H1 (cell line): ENCODE measurements around the gene PTPRCAP. TPM values are rescaled to one million over a fixed set of nuclear protein-coding genes. Genes with fewer than 3 reads are reported as not detected.
"Not testable (repeated sequence)": the region's sequence is repeated elsewhere in the genome, so short reads cannot be mapped to it uniquely, and the experiment has no call there.

ENCODE experiments used
- CTCF ChIA-PET: fragments of 300-600 bp; sonication (Branson Sonifier 250); formaldehyde crosslinking; loops from one replicate; lab custom pipeline; 2021; ENCODE audit not compliant: partially characterized antibody; lab: Charles Lee
- POLR2A ChIA-PET: fragments of 300-600 bp; sonication (Branson Sonifier 250); formaldehyde crosslinking; loops from one replicate; lab custom pipeline; 2021; ENCODE audit warnings: inconsistent platforms; ENCODE audit not compliant: partially characterized antibody; lab: Charles Lee
- DNase-seq, 2 experiments: peaks; one replicate each; pipeline versions ENCODE4 v3.0.0 to v3.0.0-alpha.2; 2010 to 2022; ENCODE audit warnings: low spot score in 2 of 2, low read depth in 1 of 2, mixed read lengths in 1 of 2
- FAIRE-seq: peaks from 2 replicates; lab custom pipeline; 2011; peaks lifted over from hg19 to GRCh38; lab: Jason Lieb, UNC
- H2AFZ ChIP-seq: 2 replicates; pipeline ENCODE4 v1.8.1; 2012; ENCODE audit warnings: low read length, inconsistent platforms
- H2AK5ac ChIP-seq: 2 replicates; pipeline ENCODE4 v1.6.1; 2013; ENCODE audit warnings: low read depth, low read length
- H2BK120ac ChIP-seq: replicated peaks from 2 replicates; pipeline ENCODE3; 2013; ENCODE audit warnings: low read depth, low read length, inconsistent platforms
- H2BK12ac ChIP-seq: 2 replicates; pipeline ENCODE4 v1.6.1; 2013; ENCODE audit warnings: low read depth, low read length
- H2BK15ac ChIP-seq: 2 replicates; pipeline ENCODE4 v1.6.1; 2013; ENCODE audit warnings: low read length
- H2BK20ac ChIP-seq: 2 replicates; pipeline ENCODE4 v1.6.1; 2013; ENCODE audit warnings: low read length
- H2BK5ac ChIP-seq: 2 replicates; pipeline ENCODE4 v1.6.1; 2013; ENCODE audit warnings: low read depth, low read length
- H3K14ac ChIP-seq: 2 replicates; pipeline ENCODE4 v1.6.1; 2013; ENCODE audit warnings: inconsistent platforms; ENCODE audit not compliant: insufficient read length
- H3K18ac ChIP-seq: 2 replicates; pipeline ENCODE4 v1.6.1; 2013; ENCODE audit warnings: low read length; ENCODE audit errors: extremely low read depth
- H3K23ac ChIP-seq: 2 replicates; pipeline ENCODE4 v1.6.1; 2013; ENCODE audit warnings: inconsistent platforms; ENCODE audit not compliant: insufficient read length
- H3K23me2 ChIP-seq: 2 replicates; pipeline ENCODE4 v1.6.1; 2013; ENCODE audit warnings: low read depth, low read length
- H3K27ac ChIP-seq: 2 replicates; pipeline ENCODE4 v1.6.1; 2011; ENCODE audit warnings: low read depth, low read length, inconsistent platforms
- H3K27me3 ChIP-seq, 4 experiments: replicated peaks in 1 of 4; 1 replicate in 1 of 4; 2 replicates in 3 of 4; pipeline versions ENCODE4 v1.6.1 to v1.8.1; 2011 to 2013; ENCODE audit warnings: low read length in 3 of 4, mild to moderate bottlenecking in 3 of 4, inconsistent platforms in 2 of 4, mixed read lengths in 2 of 4, moderate library complexity in 1 of 4; ENCODE audit not compliant: control insufficient read depth in 3 of 4, insufficient read depth in 3 of 4; ENCODE audit errors: extremely low read depth in 1 of 4
- H3K36me3 ChIP-seq, 4 experiments: 2 replicates each; pipeline versions ENCODE4 v1.6.1 to v1.8.1; 2011 to 2013; ENCODE audit warnings: mild to moderate bottlenecking in 4 of 4, low read length in 3 of 4, moderate library complexity in 2 of 4, control low read depth in 1 of 4, inconsistent platforms in 1 of 4; ENCODE audit not compliant: insufficient read depth in 4 of 4, control insufficient read depth in 2 of 4
- H3K4ac ChIP-seq: replicated peaks from 2 replicates; pipeline ENCODE3; 2013; ENCODE audit warnings: low read length, low read depth, mixed read lengths, inconsistent platforms; ENCODE audit not compliant: insufficient read length
- H3K4me1 ChIP-seq, 4 experiments: replicated peaks in 1 of 4; 1 replicate in 1 of 4; 2 replicates in 3 of 4; pipeline versions ENCODE4 v1.6.1 to v1.8.1; 2011 to 2013; ENCODE audit warnings: low read length in 3 of 4, inconsistent platforms in 2 of 4, mixed read lengths in 1 of 4; ENCODE audit not compliant: insufficient read depth in 4 of 4, control insufficient read depth in 3 of 4
- H3K4me2 ChIP-seq, 2 experiments: 2 replicates each; pipeline versions ENCODE4 v1.6.1 to v1.8.1; 2011 to 2013; ENCODE audit warnings: low read depth in 2 of 2, low read length in 2 of 2, control low read depth in 1 of 2, inconsistent platforms in 1 of 2, mild to moderate bottlenecking in 1 of 2; ENCODE audit not compliant: insufficient read depth in 1 of 2
- H3K4me3 ChIP-seq, 4 experiments: fragments of 200-600, 300-600 bp in 1 of 4; sonication (generic), shearing (Covaris generic), sonication (Bioruptor Twin) in 1 of 4; 2 replicates each; pipeline versions ENCODE4 v1.5.1 to v1.8.1; 2011 to 2016; ENCODE audit warnings: low read length in 4 of 4, low read depth in 3 of 4, control low read depth in 2 of 4, inconsistent platforms in 2 of 4, mild to moderate bottlenecking in 2 of 4, mixed read lengths in 1 of 4, moderate library complexity in 1 of 4; ENCODE audit not compliant: insufficient read depth in 2 of 4; ENCODE audit errors: extremely low read depth in 1 of 4
- H3K56ac ChIP-seq: replicated peaks from 2 replicates; pipeline ENCODE3; 2013; ENCODE audit warnings: low read depth, mild to moderate bottlenecking, mixed read lengths, low read length, inconsistent platforms; ENCODE audit not compliant: insufficient read length
- H3K79me1 ChIP-seq: 2 replicates; pipeline ENCODE4 v1.6.1; 2013; ENCODE audit warnings: low read depth, low read length, control low read depth
- H3K79me2 ChIP-seq, 2 experiments: 2 replicates each; pipeline versions ENCODE4 v1.6.1 to v1.8.1; 2012 to 2013; ENCODE audit warnings: low read length in 2 of 2, mild to moderate bottlenecking in 2 of 2, inconsistent platforms in 1 of 2; ENCODE audit not compliant: insufficient read depth in 2 of 2, control insufficient read depth in 1 of 2
- H3K9ac ChIP-seq, 4 experiments: replicated peaks in 1 of 4; 1 replicate in 1 of 4; 2 replicates in 3 of 4; pipeline versions ENCODE4 v1.6.1 to v1.8.1; 2011 to 2013; ENCODE audit warnings: low read depth in 3 of 4, low read length in 3 of 4, control low read depth in 2 of 4, mild to moderate bottlenecking in 2 of 4, moderate library complexity in 2 of 4, inconsistent platforms in 1 of 4; ENCODE audit errors: extremely low read depth in 1 of 4
- H3K9me3 ChIP-seq, 2 experiments: 2 replicates each; pipeline versions ENCODE4 v1.6.1 to v1.8.1; 2012 to 2013; ENCODE audit warnings: mild to moderate bottlenecking in 2 of 2, moderate library complexity in 2 of 2, control low read depth in 1 of 2, inconsistent platforms in 1 of 2, low read depth in 1 of 2, low read length in 1 of 2, mixed read lengths in 1 of 2; ENCODE audit not compliant: insufficient read depth in 2 of 2
- H4K20me1 ChIP-seq, 2 experiments: replicated peaks in 1 of 2; 2 replicates each; pipeline versions ENCODE3 to v1.8.1; 2011 to 2013; ENCODE audit warnings: inconsistent platforms in 2 of 2, low read length in 2 of 2, mild to moderate bottlenecking in 1 of 2; ENCODE audit not compliant: insufficient read depth in 2 of 2, control insufficient read depth in 1 of 2
- H4K5ac ChIP-seq: 2 replicates; pipeline ENCODE4 v1.6.1; 2013; ENCODE audit warnings: low read length, low read depth, mixed read lengths, inconsistent platforms; ENCODE audit not compliant: insufficient read length
- H4K8ac ChIP-seq: 2 replicates; pipeline ENCODE4 v1.8.0; 2013; ENCODE audit warnings: mild to moderate bottlenecking, moderate library complexity, low read length, inconsistent platforms; ENCODE audit not compliant: insufficient read depth; ENCODE audit errors: extremely low read depth
- H4K91ac ChIP-seq: replicated peaks from 2 replicates; pipeline ENCODE3; 2013; ENCODE audit warnings: low read length, mixed read lengths, inconsistent platforms; ENCODE audit not compliant: insufficient read length
- WGBS, 2 experiments: shearing (Covaris generic) in 1 of 2; methylation state at CpG; one replicate each; pipeline versions ENCODE4 v1.1.6 to v1.1.7; 2013 to 2015; ENCODE audit warnings: low lambda C conversion rate in 2 of 2, mixed read lengths in 2 of 2, inconsistent platforms in 1 of 2, low coverage in 1 of 2, missing lambda C conversion rate in 1 of 2; ENCODE audit not compliant: insufficient replicate concordance in 2 of 2, insufficient coverage in 1 of 2, insufficient read length in 1 of 2; ENCODE audit errors: extremely low coverage in 1 of 2, missing lambda C conversion rate in 1 of 2; 5-methylcytosine and 5-hydroxymethylcytosine counted together
- polyA plus RNA-seq, 7 experiments: library from polyadenylated mRNA; depleted of rRNA in 3 of 7; stranded (reverse) in 5 of 7; unstranded in 2 of 7; fragments of >200 nt in 5 of 7; fragments of 200-250 nt in 2 of 7; gene quantifications; 1 replicate in 5 of 7; 2 replicates in 1 of 7; 4 replicates in 1 of 7; pipeline versions ENCODE4 v1.2.1 to v1.2.3, GENCODE V29; 2011 to 2013; ENCODE audit warnings: missing spikeins in 2 of 7, mixed read lengths in 2 of 7
- total RNA-seq: library from RNA; stranded (reverse); fragmentation: NEBNext Ultra II Directional; extraction: Animal tissue kit (Norgen Biotek cat#: 25700); gene quantifications from 2 replicates; pipeline ENCODE4 v1.2.1, GENCODE V29; 2021

PTPRCAP gene
- total and polyA plus RNA-seq, 2 of the 8 experiments (the other 6 are each of a cell fraction or from before 2014, with no cell fraction given), result 0.78 to 6.7 TPM

GRCh38 chr11:67465530-67465929 is 28.0 kb upstream of the PTPRCAP start:
- POLR2A ChIA-PET, result interaction anchor here (0.6 to 1.9 kb wide), 18 partner anchors 9 to 74 kb away, joined by 3 to 15 read pairs (median 4); partner anchors contain the start of genes AIP, CDK2AP2, GPR152 and PPP1CA
- not testable (repeated sequence) for H3K27ac ChIP-seq
- peak overlapping the region; percentile 70 to 82 for H3K4me2 ChIP-seq

More at GRCh38 chr11:67465530-67465929, 28.0 kb upstream of the PTPRCAP start:
- Histone ChIP-seq H3K4me1 (peaks cover 2 to 14% (median 6%) of the 10 kb centered on the region in 4 experiments; a peak in 6 of 7 replicates), H3K4me3 (peak overlapping the region; percentile 76 to 92 (median 85); a peak in 7 of 8 replicates), H3K9ac (peak overlapping the region in 1 of 4 experiments; percentile 69; a peak in 2 of 7 replicates), H2BK5ac (peak overlapping the region; percentile 93)
- not testable (repeated sequence) for H3K23me2 ChIP-seq, H2BK15ac ChIP-seq, H3K36me3 ChIP-seq, H4K5ac ChIP-seq, FAIRE-seq, H3K56ac ChIP-seq, H3K27me3 ChIP-seq, H3K9me3 ChIP-seq, H2BK12ac ChIP-seq, H2AK5ac ChIP-seq, H2BK20ac ChIP-seq, H3K79me1 ChIP-seq, H3K14ac ChIP-seq, H2BK120ac ChIP-seq, DNase-seq, H4K91ac ChIP-seq, H4K20me1 ChIP-seq, H4K8ac ChIP-seq, H3K4ac ChIP-seq, H3K18ac ChIP-seq, H2AFZ ChIP-seq, H3K79me2 ChIP-seq, H3K23ac ChIP-seq
- CTCF ChIA-PET, result interaction anchor here (0.6 to 1.6 kb wide), 7 partner anchors 27 to 892 kb away, joined by 3 to 6 read pairs (median 3); partner anchors contain the start of gene PPP1CA
- 83% methylated on average over 2 of the region's 2 CpGs; no CpG with 5 or more reads in 1 of the 2 experiments for WGBS, 2 experiments
